Hepatocyte (in vitro differentiated cells): ENCODE data around the gene FNDC11. TPM values are rescaled to one million over a fixed set of nuclear protein-coding genes. Genes with fewer than 3 reads are reported as not detected.

Source experiments
- DNase-seq: peaks from one replicate; pipeline ENCODE4 v3.0.0-alpha.2; 2016; ENCODE audit warnings: low spot score
- H2AFZ ChIP-seq: fragments of 200-600 bp; sonication (generic); 2 replicates; pipeline ENCODE4 v1.6.0; 2016; ENCODE audit warnings: antibody characterized with exemption, mild to moderate bottlenecking
- H3K27ac ChIP-seq: fragments of 200-600 bp; sonication (generic); 2 replicates; pipeline ENCODE4 v1.5.1; 2016; ENCODE audit warnings: mild to moderate bottlenecking
- H3K27me3 ChIP-seq: fragments of 200-600 bp; sonication (generic); 2 replicates; pipeline ENCODE4 v1.6.1; 2016
- H3K36me3 ChIP-seq: fragments of 200-600 bp; sonication (generic); replicated peaks from 2 replicates; pipeline ENCODE4 v1.5.1; 2016; ENCODE audit warnings: low read depth; ENCODE audit not compliant: insufficient read depth
- H3K4me1 ChIP-seq: fragments of 200-600 bp; sonication (generic); 2 replicates; pipeline ENCODE4 v1.5.1; 2016; ENCODE audit warnings: mild to moderate bottlenecking, moderate library complexity; ENCODE audit not compliant: insufficient read depth
- H3K4me2 ChIP-seq: fragments of 200-600 bp; sonication (generic); 2 replicates; pipeline ENCODE4 v1.6.0; 2016
- H3K4me3 ChIP-seq: fragments of 200-600 bp; sonication (generic); 2 replicates; pipeline ENCODE4 v1.5.1; 2016; ENCODE audit warnings: mild to moderate bottlenecking
- H3K79me2 ChIP-seq: fragments of 200-600 bp; sonication (generic); 2 replicates; pipeline ENCODE4 v1.6.0; 2017; ENCODE audit warnings: mild to moderate bottlenecking
- H3K9me2 ChIP-seq: fragments of 200-600 bp; sonication (generic); replicated peaks from 2 replicates; pipeline ENCODE4 v1.6.0; 2017; ENCODE audit warnings: mild to moderate bottlenecking; ENCODE audit not compliant: insufficient read depth
- H3K9me3 ChIP-seq: fragments of 200-600 bp; sonication (generic); 2 replicates; pipeline ENCODE4 v1.5.1; 2016; ENCODE audit warnings: low read depth, mild to moderate bottlenecking
- H4K20me1 ChIP-seq: fragments of 200-600 bp; sonication (generic); 2 replicates; pipeline ENCODE4 v1.6.0; 2016; ENCODE audit warnings: mild to moderate bottlenecking; ENCODE audit not compliant: insufficient read depth, poor library complexity, severe bottlenecking
- CTCF ChIP-seq: fragments of 200-600 bp; sonication (generic); IDR thresholded peaks from 2 replicates; pipeline ENCODE4 v1.5.1; 2016; ENCODE audit warnings: antibody characterized with exemption, mild to moderate bottlenecking; ENCODE audit not compliant: poor library complexity
- EZH2 ChIP-seq: fragments of 200-600 bp; sonication (generic); IDR thresholded peaks from 2 replicates; pipeline ENCODE4 v1.6.1; 2016; ENCODE audit warnings: antibody characterized with exemption, mild to moderate bottlenecking, borderline replicate concordance
- EZH2phosphoT487 ChIP-seq: fragments of 200-600 bp; sonication (generic); IDR thresholded peaks from one replicate; pipeline ENCODE4 v1.6.1; 2018; ENCODE audit warnings: antibody characterized with exemption, mild to moderate bottlenecking, low read depth, moderate library complexity; ENCODE audit not compliant: unreplicated experiment, severe bottlenecking
- WGBS: methylation state at CpG from one replicate; pipeline ENCODE4 v1.1.6; 2016; ENCODE audit warnings: low lambda C conversion rate; ENCODE audit errors: missing lambda C conversion rate; 5-methylcytosine and 5-hydroxymethylcytosine counted together
- polyA plus RNA-seq: library from polyadenylated mRNA; unstranded; fragments of >200 nt; fragmentation: Nextera tagmentation; extraction: Ambion mirVana; gene quantifications from 2 replicates; pipeline ENCODE4 v1.2.1, GENCODE V29; 2016
- total RNA-seq: library from RNA; depleted of rRNA; stranded (reverse); fragments of >200 nt; gene quantifications from 2 replicates; pipeline ENCODE4 v1.2.3, GENCODE V29; 2014

Gene FNDC11
- total and polyA plus RNA-seq, 2 experiments from 2014 or later, result 0.57 to 0.79 TPM

- 95% methylated on average over 29 of the region's 29 CpGs for WGBS
- Histone ChIP-seq H3K36me3 (no peaks in the 10 kb centered on the region), H4K20me1 (no peaks in the 10 kb centered on the region), H3K4me1 (peaks cover 3% of the 10 kb centered on the region), H3K9me3 (no peaks in the 10 kb centered on the region), H2AFZ (peak within 1 kb of the TSS; percentile 18), H3K27me3 (no peaks in the 10 kb centered on the region), H3K79me2 (no peaks in the 10 kb centered on the region), H3K27ac (no peak within 1 kb of the TSS), H3K4me3 (no peak within 1 kb of the TSS), H3K4me2 (peak within 1 kb of the TSS; percentile 90), H3K9me2 (no peaks in the 10 kb centered on the region)
- no peak for TF ChIP-seq CTCF
- TF ChIP-seq EZH2phosphoT487, result no peak
- no peak for TF ChIP-seq EZH2
- DNase-seq, result no peak
Measured at GRCh38 chr20:63536997-63537524, 16.9 kb upstream of the FNDC11 start, which contains the start of gene PTK6. Gene PTK6, minus strand, starts transcription at chr20:63537376. Its CDS starts 62 bp downstream, at chr20:63537314.

- H3K27me3 ChIP-seq, result no peaks in the 10 kb centered on the region
- H3K9me2 ChIP-seq, result no peaks in the 10 kb centered on the region
- peak overlapping the region; percentile 18 for H2AFZ ChIP-seq
- peak; percentile 93 for DNase-seq
- H3K36me3 ChIP-seq, result no peaks in the 10 kb centered on the region
- H3K4me2 ChIP-seq, result peak overlapping the region; percentile 90
- TF ChIP-seq EZH2 (no peak), CTCF (peak; percentile 85), EZH2phosphoT487 (no peak)
- no peaks in the 10 kb centered on the region for H3K79me2 ChIP-seq
- WGBS, result 41% methylated on average over 14 of the region's 34 CpGs
- H4K20me1 ChIP-seq, result no peaks in the 10 kb centered on the region
- no peaks in the 10 kb centered on the region for H3K9me3 ChIP-seq
- H3K27ac ChIP-seq, result no peak overlapping the region
- H3K4me3 ChIP-seq, result no peak overlapping the region
- peaks cover 3% of the 10 kb centered on the region for H3K4me1 ChIP-seq
Measured at GRCh38 chr20:63537525-63538203, 16.3 kb upstream of the FNDC11 start.

GRCh38 chr20:63538204-63539091 lies 15.5 kb upstream of the FNDC11 start:
- TF ChIP-seq EZH2 (no peak), CTCF (no peak), EZH2phosphoT487 (no peak)
- no peak overlapping the region for H3K4me3 ChIP-seq
- no peak overlapping the region for H3K27ac ChIP-seq
- H3K27me3 ChIP-seq, result no peaks in the 10 kb centered on the region
- H3K9me3 ChIP-seq, result no peaks in the 10 kb centered on the region
- no peaks in the 10 kb centered on the region for H3K36me3 ChIP-seq
- peak; percentile 57 for DNase-seq
- H3K4me1 ChIP-seq, result peaks cover 3% of the 10 kb centered on the region
- WGBS, result 78% methylated on average over 15 of the region's 27 CpGs
- H3K9me2 ChIP-seq, result no peaks in the 10 kb centered on the region
- H3K4me2 ChIP-seq, result peak overlapping the region; percentile 90
- no peaks in the 10 kb centered on the region for H4K20me1 ChIP-seq
- no peak overlapping the region for H2AFZ ChIP-seq
- no peaks in the 10 kb centered on the region for H3K79me2 ChIP-seq
